Measurements from ENCODE around the gene AARS1. TPM values are rescaled to one million over a fixed set of nuclear protein-coding genes. Genes with fewer than 3 reads are reported as not detected.
"Not testable (repeated sequence)": the region's sequence is repeated elsewhere in the genome, so short reads cannot be mapped to it uniquely, and the experiment has no call there.

AARS1 gene
- polyA plus RNA-seq, 3 donors: 13.9 to 16.6 (median 16.3) TPM

DNA sequence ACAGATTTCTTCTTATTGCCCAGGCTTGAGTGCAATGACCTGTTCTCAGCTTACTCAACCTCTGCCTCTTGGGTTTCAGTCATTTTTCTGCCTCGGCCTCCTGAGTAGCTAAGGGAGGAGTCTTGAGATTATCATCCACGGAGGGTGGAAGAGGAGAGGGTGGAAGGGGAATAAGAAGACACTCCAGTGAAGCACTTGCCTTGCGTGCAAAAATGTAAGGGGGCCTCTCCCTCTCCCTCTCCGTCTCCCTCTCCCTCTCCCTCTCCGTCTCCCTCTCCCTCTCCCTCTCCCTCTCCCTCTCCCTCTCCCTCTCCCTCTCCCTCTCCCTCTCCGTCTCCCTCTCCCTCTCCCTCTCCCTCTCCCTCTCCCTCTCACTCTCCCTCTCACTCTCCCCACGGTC, 85.8 kb downstream of the AARS1 start:
- intact Hi-C loops (cut with micrococcal nuclease); H4K20me1 ChIP-seq (ENCODE audit: insufficient read depth, low read length); H3K4me1 Mint-ChIP-seq; H3K27me3 Mint-ChIP-seq (ENCODE audit: low read depth in 3 of 3); H2AFZ ChIP-seq (ENCODE audit: insufficient read depth, low read depth, low read length, poor library complexity, severe bottlenecking); H3K79me2 ChIP-seq (ENCODE audit: insufficient read depth, low read length); H3K9me3 ChIP-seq (replicated peaks in 1 of 2; ENCODE audit: control insufficient read depth in 1 of 2, insufficient read depth in 1 of 2, low read length in 2 of 2); DNase-seq; H3K27ac ChIP-seq (ENCODE audit: low read depth in 1 of 2, low read length in 2 of 2); H3K4me1 ChIP-seq (ENCODE audit: control insufficient read depth in 1 of 2, insufficient read depth in 2 of 2, low read length in 2 of 2); H3K4me3 Mint-ChIP-seq; H3K9me3 Mint-ChIP-seq; H3K4me3 ChIP-seq (replicated peaks in 1 of 3; ENCODE audit: low read depth in 2 of 3, low read length in 3 of 3); H3K27me3 ChIP-seq (ENCODE audit: control insufficient read depth in 2 of 2, insufficient read depth in 2 of 2, low read length in 2 of 2); H3K27ac Mint-ChIP-seq; H3K36me3 ChIP-seq (replicated peaks in 1 of 2; ENCODE audit: control insufficient read depth in 1 of 2, insufficient read depth in 2 of 2, low read length in 2 of 2); H3K9ac ChIP-seq (ENCODE audit: insufficient read depth, low read length, poor library complexity, severe bottlenecking); H3K4me2 ChIP-seq (replicated peaks; ENCODE audit: extremely low read depth, low read length, poor library complexity, severe bottlenecking): not testable (repeated sequence)
- no CpG with 5 or more reads among the region's 7 CpGs for WGBS (ENCODE audit: insufficient coverage)
- H3K36me3 Mint-ChIP-seq: peaks cover 7 to 21% of the 10 kb centered on the region in 2 donors

Small RNA genes within 50 kb of the gene (small RNA-seq; reads per million reads assigned to genes)
- gene AC009060.2 (ENCODE audit: insufficient read length, low read depth) (not detected), gene RN7SL279P (ENCODE audit: insufficient read length, low read depth) (not detected)

Other genes with a start within 250 kb of the AARS1 start
- gene PDPR, start 175.2 kb downstream of the AARS1 start, polyA plus RNA-seq: 10 to 100 TPM in 1 of 3 donors, 1 to 10 TPM in 2; 5.1 to 26.4 (median 5.7) TPM
- under 1 TPM in 1 of 3 donors, not detected in 2; 0.65 TPM for gene CLEC18C, start 115.7 kb downstream of the AARS1 start, polyA plus RNA-seq
- gene EXOSC6, start 37.6 kb downstream of the AARS1 start, polyA plus RNA-seq: 1 to 10 TPM; 1.7 to 6.4 (median 4.1) TPM
- 10 to 100 TPM; 29.2 to 33.0 (median 31.9) TPM for gene DDX19B, start 9.7 kb upstream of the AARS1 start, polyA plus RNA-seq
- gene DDX19A, start 57.4 kb upstream of the AARS1 start, polyA plus RNA-seq: 10 to 100 TPM; 18.4 to 25.3 (median 21.5) TPM
- 10 to 100 TPM; 13.5 to 20.0 (median 18.4) TPM for gene ST3GAL2, start 149.6 kb upstream of the AARS1 start, polyA plus RNA-seq
- gene FCSK, start 165.1 kb upstream of the AARS1 start, polyA plus RNA-seq: 10 to 100 TPM in 1 of 3 donors, 1 to 10 TPM in 2; 4.2 to 19.0 (median 6.4) TPM
- 10 to 100 TPM; 37.6 to 40.6 (median 40.1) TPM for gene COG4, start 234.0 kb upstream of the AARS1 start, polyA plus RNA-seq
- gene SF3B3, start 234.3 kb upstream of the AARS1 start, polyA plus RNA-seq: 10 to 100 TPM; 34.2 to 52.3 (median 42.1) TPM

All from CD14-positive monocyte (primary cell).